GM21576 (cell line): ENCODE results near the gene NDUFC2.
A peak's percentile ranks its signal among the peaks of the same experiment; 100 is the strongest.
"Not testable (repeated sequence)": the region's sequence is repeated elsewhere in the genome, so short reads cannot be mapped to it uniquely, and the experiment has no call there.

Source experiments
- ATAC-seq: cut with Tn5 transposase; IDR thresholded peaks from one replicate; pipeline ENCODE4 v1.9.1; 2021; ENCODE audit warnings: mild to moderate bottlenecking, moderate library complexity; ENCODE audit not compliant: unreplicated experiment

The NDUFC2 gene

GRCh38 chr11:78079232-78080083, at the start of gene NDUFC2:
TSS of gene NDUFC2 (minus strand) at chr11:78079862. CDS start at chr11:78079744, 118 bp downstream.
- ATAC-seq = peak; percentile 74

GRCh38 chr11:78127403-78127802, 47.7 kb upstream of the NDUFC2 start:
- no peak for ATAC-seq

DNA sequence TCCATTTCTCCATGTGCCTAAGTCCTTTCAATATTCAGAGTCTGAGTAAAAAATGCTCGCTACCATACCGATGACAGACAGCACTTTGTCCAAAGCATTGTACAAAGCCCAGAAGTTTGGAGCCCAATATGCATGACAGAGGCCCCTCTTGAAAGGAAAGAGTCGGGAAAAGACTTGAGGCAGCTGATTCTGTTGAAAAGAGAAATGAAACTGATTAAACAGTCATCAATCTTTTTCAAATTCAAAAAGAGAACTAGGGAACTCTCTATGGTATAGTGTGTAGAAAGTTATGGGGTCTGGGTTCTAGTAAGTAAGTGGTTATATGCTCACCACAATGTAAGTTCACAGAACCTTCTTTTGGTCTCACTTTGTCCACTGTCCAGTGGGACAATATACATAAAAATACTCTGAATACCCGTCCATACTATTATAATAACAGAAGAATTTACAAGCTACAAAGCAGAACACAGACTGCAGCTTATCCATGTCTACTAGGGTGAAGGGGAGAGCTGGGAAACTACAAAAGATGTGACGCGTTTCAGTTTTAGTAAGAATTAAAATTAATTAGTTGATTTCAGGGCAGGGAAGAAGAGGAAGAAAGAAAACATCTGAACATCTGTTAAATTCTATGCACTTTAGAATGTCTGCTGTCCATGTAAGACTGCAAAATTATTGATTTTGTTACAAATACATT, 33.1 kb upstream of the NDUFC2 start:
- peak; percentile 71 for ATAC-seq

DNA sequence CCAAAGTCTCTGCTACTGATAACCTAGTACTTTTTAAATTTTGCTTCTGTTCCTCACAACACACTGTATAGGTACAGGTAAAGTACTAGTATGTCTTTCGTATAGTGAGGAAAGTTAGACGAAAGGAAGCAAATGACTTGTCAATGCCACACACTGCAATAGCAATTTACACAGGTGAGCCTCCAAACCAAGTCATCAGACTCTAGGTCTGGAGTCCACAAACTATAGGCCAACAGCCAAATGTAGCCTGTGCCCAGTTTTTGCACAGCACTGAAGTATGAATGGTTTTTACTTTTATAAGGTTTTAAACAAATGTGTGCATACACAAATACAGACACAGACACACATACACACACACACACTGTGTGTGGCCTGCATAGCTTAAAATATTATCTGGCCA, 31.6 kb upstream of the NDUFC2 start:
- no peak for ATAC-seq

DNA sequence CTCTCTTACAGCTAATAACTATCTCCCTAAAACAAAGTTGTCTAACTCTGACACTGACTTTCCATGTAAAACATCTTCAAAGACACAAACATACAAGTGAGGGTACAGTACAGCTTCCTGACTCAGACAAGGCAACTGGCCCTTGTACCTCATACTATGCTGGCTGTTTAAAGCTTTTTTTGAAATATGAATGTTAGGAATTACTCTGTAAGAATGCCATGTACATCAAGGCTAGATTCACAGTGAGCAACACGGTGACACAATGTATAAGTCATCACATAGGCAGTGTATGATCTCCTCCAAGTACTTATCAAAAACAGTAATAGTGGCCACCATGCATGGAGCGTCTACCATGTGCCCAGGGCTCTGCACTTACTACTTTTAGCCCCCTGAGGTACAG, 31.2 kb upstream of the NDUFC2 start:
- no peak for ATAC-seq

- no peak for ATAC-seq
Measured at GRCh38 chr11:78110351-78110750, 30.7 kb upstream of the NDUFC2 start.

GRCh38 chr11:78109081-78110015, 29.7 kb upstream of the NDUFC2 start:
- no peak for ATAC-seq

DNA sequence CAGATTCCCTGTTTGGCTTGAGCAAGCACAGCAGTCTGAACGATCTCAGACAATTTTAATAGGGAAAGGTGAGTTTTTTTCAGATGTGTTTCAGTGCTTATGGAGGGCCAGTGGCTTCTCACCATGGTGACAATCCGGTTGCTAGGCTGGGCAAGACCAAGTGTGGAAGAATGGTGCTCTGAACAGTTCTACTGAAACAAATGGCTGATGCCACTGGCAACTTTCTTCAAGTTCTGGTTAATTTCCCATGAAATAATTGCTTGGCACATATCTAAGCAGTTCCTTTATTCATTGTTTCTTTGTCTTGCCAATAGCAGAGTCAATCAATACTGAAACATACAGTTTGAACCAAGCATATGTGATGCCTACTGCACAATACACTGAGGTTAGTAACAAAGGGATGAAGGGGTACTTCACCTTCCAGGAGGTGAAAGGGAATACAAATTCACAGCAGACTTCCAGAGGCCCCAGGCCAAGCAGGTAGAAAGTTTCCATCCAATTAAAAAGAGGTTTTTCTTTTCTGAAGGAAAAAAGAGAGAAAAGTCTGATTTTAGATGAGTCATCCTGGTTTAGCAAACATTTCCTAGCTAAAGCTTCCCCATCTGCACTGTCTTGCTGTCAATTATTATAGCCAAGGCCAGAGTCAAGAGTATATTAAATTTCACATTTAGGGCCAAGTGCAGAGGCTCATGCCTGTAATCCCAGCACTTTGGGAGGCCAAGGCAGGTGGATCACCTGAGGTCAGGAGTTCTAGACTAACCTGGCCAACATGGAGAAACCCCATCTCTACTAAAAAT, 21.2 kb upstream of the NDUFC2 start:
- ATAC-seq = no peak

DNA sequence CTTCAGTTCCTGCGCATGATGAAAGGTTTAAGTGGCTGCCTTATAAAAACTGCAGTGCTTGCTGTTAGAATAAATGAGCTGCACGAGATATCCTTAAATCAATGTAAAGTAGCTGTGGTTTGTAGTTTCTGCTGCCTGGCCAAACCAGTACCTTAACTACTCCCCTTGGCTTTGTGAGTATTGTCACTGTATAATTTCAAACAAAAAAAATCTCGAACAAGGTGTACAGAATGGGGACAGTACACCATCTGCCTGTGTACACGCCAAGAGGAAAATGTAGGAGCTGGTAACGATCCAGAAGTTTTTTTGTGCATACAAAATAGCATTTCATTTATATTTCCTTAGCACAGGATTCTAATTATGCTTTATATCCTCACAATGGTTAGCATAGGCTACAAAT, 20.6 kb upstream of the NDUFC2 start:
- no peak for ATAC-seq

DNA sequence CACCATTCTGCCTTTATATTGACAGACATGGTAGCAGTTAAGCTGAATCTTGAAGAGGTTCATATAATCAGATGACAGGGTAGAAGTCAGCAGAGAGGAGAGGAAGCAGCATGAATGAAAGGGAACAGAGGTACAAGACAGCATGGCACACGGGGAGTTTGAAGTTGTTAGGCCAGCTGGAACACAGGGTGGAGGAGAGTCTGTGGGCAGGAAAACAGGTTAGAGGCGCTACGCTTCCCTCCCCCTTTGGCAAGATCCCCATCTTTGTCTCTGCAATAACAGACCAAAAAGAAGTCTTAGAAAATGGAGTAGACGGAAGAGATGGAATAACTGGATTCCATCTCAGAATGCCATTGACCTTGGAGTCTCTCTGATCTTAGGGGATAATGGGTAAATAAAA, 20.0 kb upstream of the NDUFC2 start:
- no peak for ATAC-seq

DNA sequence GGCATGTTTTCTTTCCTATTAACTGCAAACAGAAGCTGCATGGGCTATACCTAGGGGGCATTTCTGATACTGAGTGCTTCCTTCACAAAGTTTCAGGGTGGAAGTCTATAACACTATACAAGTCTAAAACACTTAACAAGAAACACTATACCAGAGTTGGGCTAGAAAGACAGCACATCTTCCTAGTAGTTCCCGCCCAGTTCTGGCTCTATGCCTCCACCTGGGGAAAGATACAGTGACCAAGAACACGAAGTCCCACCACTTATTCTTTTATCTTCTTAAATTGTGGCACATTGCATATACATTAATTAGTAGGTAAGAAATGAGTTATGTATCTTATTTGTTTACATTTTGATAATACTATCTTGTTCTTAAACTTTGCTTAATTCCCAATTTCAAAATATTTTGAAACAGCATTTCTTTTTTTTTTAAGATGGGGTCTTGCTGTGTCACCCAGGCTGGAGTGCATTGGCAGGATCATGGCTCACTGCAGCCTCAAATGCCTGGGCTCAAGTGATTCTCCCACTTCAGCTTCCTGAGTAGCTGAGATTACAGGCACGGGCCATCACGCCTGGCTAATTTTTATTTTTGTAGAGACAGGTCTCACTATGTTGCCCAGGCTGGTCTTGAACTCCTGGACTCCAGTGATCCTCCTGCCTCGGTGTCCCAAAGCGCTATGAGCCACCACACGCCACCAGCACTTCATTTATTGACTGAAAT, 18.2 kb upstream of the NDUFC2 start:
- no peak for ATAC-seq

- no peak for ATAC-seq
Measured at GRCh38 chr11:78094250-78094649, 14.6 kb upstream of the NDUFC2 start.

GRCh38 chr11:78086521-78087074, 6.9 kb upstream of the NDUFC2 start:
- not testable (repeated sequence) for ATAC-seq

DNA sequence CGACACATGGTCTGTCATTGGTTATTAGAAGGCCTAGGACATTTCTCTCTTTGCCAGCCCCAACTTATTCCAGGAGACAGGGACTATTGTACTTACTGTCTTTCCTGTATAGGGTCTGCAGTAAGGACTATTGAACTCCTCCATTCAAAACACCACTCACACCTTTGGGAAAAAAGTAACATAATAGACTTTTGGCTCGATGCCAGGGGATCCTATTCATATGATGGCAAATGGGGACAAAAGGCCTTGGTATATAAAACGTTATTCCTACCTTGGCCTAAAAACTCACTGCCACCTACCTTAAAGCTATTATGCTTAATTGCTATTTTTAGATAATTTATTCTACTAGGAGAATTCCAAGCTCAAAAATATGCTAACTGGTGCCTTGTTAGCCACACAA, 6.3 kb upstream of the NDUFC2 start:
- ATAC-seq = no peak

GRCh38 chr11:78084506-78084905, 4.8 kb upstream of the NDUFC2 start:
- not testable (repeated sequence) for ATAC-seq

GRCh38 chr11:78083021-78083420, 3.4 kb upstream of the NDUFC2 start:
- ATAC-seq = no peak

DNA sequence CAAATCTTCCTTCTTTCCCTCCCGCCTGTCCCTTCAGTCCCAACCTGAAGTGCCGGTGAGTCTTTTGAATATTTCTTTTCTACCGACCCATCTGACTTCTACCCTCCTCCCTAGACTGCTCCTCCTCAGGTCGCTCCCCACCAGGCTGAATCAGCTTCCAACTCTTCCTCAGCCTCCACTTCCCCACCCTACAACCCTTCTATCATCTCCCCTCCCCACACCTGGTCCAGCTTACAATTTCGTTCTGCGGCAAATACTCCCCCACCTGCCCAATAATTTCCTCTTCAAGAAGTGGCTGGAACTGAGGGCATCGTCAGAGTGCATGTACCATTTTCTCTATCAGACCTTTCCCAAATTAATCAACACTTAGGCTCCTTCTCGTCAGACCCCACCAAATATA, 2.5 kb upstream of the NDUFC2 start:
- ATAC-seq = no peak

DNA sequence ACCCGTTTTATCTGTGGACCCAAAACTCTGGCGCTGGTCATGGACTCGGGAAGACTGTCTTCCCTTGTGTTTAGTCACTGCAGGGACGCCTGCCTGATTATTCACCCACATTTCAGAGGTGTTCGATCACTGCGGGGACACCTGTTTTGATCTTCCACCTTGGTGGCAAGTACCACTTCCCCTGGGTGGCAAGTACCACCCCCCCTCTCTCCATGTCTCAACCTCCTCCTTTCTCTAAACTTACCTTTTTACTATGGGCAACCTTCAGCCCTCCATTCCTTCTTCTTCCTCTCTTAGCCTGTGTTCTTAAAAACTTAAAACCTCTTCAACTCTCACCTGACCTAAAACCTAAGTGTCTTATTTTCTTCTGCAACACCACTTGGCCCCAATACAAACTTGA, 1.9 kb upstream of the NDUFC2 start:
- no peak for ATAC-seq

DNA sequence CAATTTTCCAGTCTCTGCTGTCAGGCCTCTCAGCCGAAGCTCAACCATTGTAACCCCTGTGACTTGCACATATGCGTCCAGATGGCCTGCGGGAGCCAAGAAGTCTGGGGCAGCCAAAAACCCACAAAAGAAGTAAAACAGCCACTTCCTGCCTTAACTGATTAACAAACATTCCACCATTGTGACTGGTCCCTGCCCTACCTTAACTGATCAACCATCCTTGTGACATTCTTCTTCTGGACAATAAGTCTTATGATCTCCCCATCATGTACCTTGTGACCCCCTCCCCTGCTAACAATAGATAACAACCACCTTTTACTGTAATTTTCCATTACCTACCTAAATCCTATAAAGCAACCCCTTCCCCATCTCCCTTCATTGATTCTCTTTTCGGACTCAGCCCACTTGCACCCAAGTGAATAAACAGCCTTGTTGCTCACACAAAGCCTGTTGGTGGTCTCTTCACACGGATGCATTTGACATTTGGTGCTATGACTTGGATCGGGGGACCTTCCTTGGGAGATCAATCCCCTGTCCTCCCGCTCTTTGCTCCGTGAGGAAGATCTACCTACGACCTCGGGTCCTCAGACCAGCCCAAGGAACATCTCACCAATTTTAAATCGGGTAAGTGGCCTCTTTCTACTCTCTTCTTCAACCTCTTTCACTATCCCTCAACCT, 1.3 kb upstream of the NDUFC2 start:
- no peak for ATAC-seq
